Measurements from ENCODE around the gene CCDC171. TPM values are rescaled to one million over a fixed set of nuclear protein-coding genes. Genes with fewer than 3 reads are reported as not detected.
"Not testable (repeated sequence)": the region's sequence is repeated elsewhere in the genome, so short reads cannot be mapped to it uniquely, and the experiment has no call there.

Gene CCDC171
- total RNA-seq, 1 experiment from 2014 or later: 1.6 TPM

GRCh38 chr9:15696979-15697378 lies 144.1 kb downstream of the CCDC171 start:
- no peak for DNase-seq
- no peak overlapping the region for H3K27ac Mint-ChIP-seq (ENCODE audit: unreplicated experiment)

GRCh38 chr9:15697446-15697851 lies 144.6 kb downstream of the CCDC171 start:
- H3K4me1 Mint-ChIP-seq (ENCODE audit: low read depth, unreplicated experiment): no peaks in the 10 kb centered on the region
- no peak overlapping the region for H3K4me3 Mint-ChIP-seq (ENCODE audit: unreplicated experiment)
- H3K27me3 Mint-ChIP-seq (ENCODE audit: insufficient read depth, unreplicated experiment): no peaks in the 10 kb centered on the region
- ChIA-PET POLR2A (no interaction called here), CTCF (no interaction called here)
- H3K4me3 ChIP-seq (ENCODE audit: low read depth, low read length): no peak overlapping the region
- H3K36me3 ChIP-seq (ENCODE audit: control insufficient read depth, insufficient read depth, low read length): no peaks in the 10 kb centered on the region
- no peaks in the 10 kb centered on the region for H3K4me1 ChIP-seq
- H3K27me3 ChIP-seq (replicated peaks; ENCODE audit: control insufficient read depth, insufficient read depth, low read length): no peaks in the 10 kb centered on the region
- TF ChIP-seq CTCF (IDR thresholded peaks at IDR 0.05; ENCODE audit: insufficient read depth in 1 of 2, low read depth in 1 of 2, low read length in 1 of 2, severe bottlenecking in 1 of 2, unreplicated experiment in 1 of 2): no peak
- H3K27ac Mint-ChIP-seq (ENCODE audit: unreplicated experiment): no peak overlapping the region
- DNase-seq: no peak
- intact Hi-C loops (cut with micrococcal nuclease; ENCODE audit: unreplicated experiment): no loop called here
- H3K9me3 ChIP-seq: no peaks in the 10 kb centered on the region
- BruUV-seq (replicated peaks): no TSS peak
- H3K36me3 Mint-ChIP-seq (ENCODE audit: insufficient read depth, unreplicated experiment): no peaks in the 10 kb centered on the region
- H3K9me3 Mint-ChIP-seq (ENCODE audit: unreplicated experiment): no peaks in the 10 kb centered on the region

More at GRCh38 chr9:15696979-15697378, 144.1 kb downstream of the CCDC171 start:
- CTCF ChIA-PET: no interaction called here
- Mint-ChIP-seq H3K9me3 (ENCODE audit: unreplicated experiment) (no peaks in the 10 kb centered on the region), H3K27me3 (ENCODE audit: insufficient read depth, unreplicated experiment) (no peaks in the 10 kb centered on the region), H3K4me1 (ENCODE audit: low read depth, unreplicated experiment) (no peaks in the 10 kb centered on the region), H3K36me3 (ENCODE audit: insufficient read depth, unreplicated experiment) (no peaks in the 10 kb centered on the region), H3K4me3 (ENCODE audit: unreplicated experiment) (no peak overlapping the region)
- no peaks in the 10 kb centered on the region for H3K4me1 ChIP-seq
- H3K36me3 ChIP-seq (ENCODE audit: control insufficient read depth, insufficient read depth, low read length): no peaks in the 10 kb centered on the region
- intact Hi-C loops (cut with micrococcal nuclease; ENCODE audit: unreplicated experiment): no loop called here
- no peaks in the 10 kb centered on the region for H3K27me3 ChIP-seq (replicated peaks; ENCODE audit: control insufficient read depth, insufficient read depth, low read length)
- POLR2A ChIA-PET: no interaction called here
- no peak for TF ChIP-seq CTCF (IDR thresholded peaks at IDR 0.05; ENCODE audit: insufficient read depth in 1 of 2, low read depth in 1 of 2, low read length in 1 of 2, severe bottlenecking in 1 of 2, unreplicated experiment in 1 of 2)
- BruUV-seq (replicated peaks): no TSS peak
- no peaks in the 10 kb centered on the region for H3K9me3 ChIP-seq
- H3K4me3 ChIP-seq (ENCODE audit: low read depth, low read length): no peak overlapping the region

GRCh38 chr9:15699876-15700559 lies 147.2 kb downstream of the CCDC171 start:
- H3K36me3 Mint-ChIP-seq (ENCODE audit: insufficient read depth, unreplicated experiment); H3K27me3 ChIP-seq (replicated peaks; ENCODE audit: control insufficient read depth, insufficient read depth, low read length); H3K27me3 Mint-ChIP-seq (ENCODE audit: insufficient read depth, unreplicated experiment); H3K9me3 Mint-ChIP-seq (ENCODE audit: unreplicated experiment); H3K4me1 Mint-ChIP-seq (ENCODE audit: low read depth, unreplicated experiment); DNase-seq; CTCF ChIA-PET; H3K4me3 ChIP-seq (ENCODE audit: low read depth, low read length); H3K4me3 Mint-ChIP-seq (ENCODE audit: unreplicated experiment); intact Hi-C loops (cut with micrococcal nuclease; ENCODE audit: unreplicated experiment); H3K9me3 ChIP-seq; H3K36me3 ChIP-seq (ENCODE audit: control insufficient read depth, insufficient read depth, low read length); BruUV-seq (replicated peaks); H3K4me1 ChIP-seq; POLR2A ChIA-PET; H3K27ac Mint-ChIP-seq (ENCODE audit: unreplicated experiment): not testable (repeated sequence)

GRCh38 chr9:15707000-15707399 lies 154.2 kb downstream of the CCDC171 start:
- Histone ChIP-seq H3K4me1 (no peaks in the 10 kb centered on the region), H3K36me3 (ENCODE audit: control insufficient read depth, insufficient read depth, low read length) (no peaks in the 10 kb centered on the region), H3K27me3 (replicated peaks; ENCODE audit: control insufficient read depth, insufficient read depth, low read length) (no peaks in the 10 kb centered on the region), H3K4me3 (ENCODE audit: low read depth, low read length) (no peak overlapping the region), H3K9me3 (no peaks in the 10 kb centered on the region)
- intact Hi-C loops (cut with micrococcal nuclease; ENCODE audit: unreplicated experiment): no loop called here
- ChIA-PET CTCF (no interaction called here), POLR2A (no interaction called here)
- Mint-ChIP-seq H3K36me3 (ENCODE audit: insufficient read depth, unreplicated experiment) (no peaks in the 10 kb centered on the region), H3K4me3 (ENCODE audit: unreplicated experiment) (no peak overlapping the region), H3K27me3 (ENCODE audit: insufficient read depth, unreplicated experiment) (no peaks in the 10 kb centered on the region), H3K4me1 (ENCODE audit: low read depth, unreplicated experiment) (no peaks in the 10 kb centered on the region), H3K27ac (ENCODE audit: unreplicated experiment) (no peak overlapping the region), H3K9me3 (ENCODE audit: unreplicated experiment) (no peaks in the 10 kb centered on the region)
- DNase-seq: no peak
- no peak for TF ChIP-seq CTCF (IDR thresholded peaks at IDR 0.05; ENCODE audit: insufficient read depth in 1 of 2, low read depth in 1 of 2, low read length in 1 of 2, severe bottlenecking in 1 of 2, unreplicated experiment in 1 of 2)
- no TSS peak for BruUV-seq (replicated peaks)
